GM18502 (cell line): ENCODE results near the gene PTPRR.

Experiments used
- ATAC-seq: cut with Tn5 transposase; IDR thresholded peaks from one replicate; pipeline ENCODE4 v1.9.1; 2021; ENCODE audit warnings: mild to moderate bottlenecking; ENCODE audit not compliant: unreplicated experiment, poor library complexity

The PTPRR gene, protein sequence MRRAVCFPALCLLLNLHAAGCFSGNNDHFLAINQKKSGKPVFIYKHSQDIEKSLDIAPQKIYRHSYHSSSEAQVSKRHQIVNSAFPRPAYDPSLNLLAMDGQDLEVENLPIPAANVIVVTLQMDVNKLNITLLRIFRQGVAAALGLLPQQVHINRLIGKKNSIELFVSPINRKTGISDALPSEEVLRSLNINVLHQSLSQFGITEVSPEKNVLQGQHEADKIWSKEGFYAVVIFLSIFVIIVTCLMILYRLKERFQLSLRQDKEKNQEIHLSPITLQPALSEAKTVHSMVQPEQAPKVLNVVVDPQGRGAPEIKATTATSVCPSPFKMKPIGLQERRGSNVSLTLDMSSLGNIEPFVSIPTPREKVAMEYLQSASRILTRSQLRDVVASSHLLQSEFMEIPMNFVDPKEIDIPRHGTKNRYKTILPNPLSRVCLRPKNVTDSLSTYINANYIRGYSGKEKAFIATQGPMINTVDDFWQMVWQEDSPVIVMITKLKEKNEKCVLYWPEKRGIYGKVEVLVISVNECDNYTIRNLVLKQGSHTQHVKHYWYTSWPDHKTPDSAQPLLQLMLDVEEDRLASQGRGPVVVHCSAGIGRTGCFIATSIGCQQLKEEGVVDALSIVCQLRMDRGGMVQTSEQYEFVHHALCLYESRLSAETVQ

DNA sequence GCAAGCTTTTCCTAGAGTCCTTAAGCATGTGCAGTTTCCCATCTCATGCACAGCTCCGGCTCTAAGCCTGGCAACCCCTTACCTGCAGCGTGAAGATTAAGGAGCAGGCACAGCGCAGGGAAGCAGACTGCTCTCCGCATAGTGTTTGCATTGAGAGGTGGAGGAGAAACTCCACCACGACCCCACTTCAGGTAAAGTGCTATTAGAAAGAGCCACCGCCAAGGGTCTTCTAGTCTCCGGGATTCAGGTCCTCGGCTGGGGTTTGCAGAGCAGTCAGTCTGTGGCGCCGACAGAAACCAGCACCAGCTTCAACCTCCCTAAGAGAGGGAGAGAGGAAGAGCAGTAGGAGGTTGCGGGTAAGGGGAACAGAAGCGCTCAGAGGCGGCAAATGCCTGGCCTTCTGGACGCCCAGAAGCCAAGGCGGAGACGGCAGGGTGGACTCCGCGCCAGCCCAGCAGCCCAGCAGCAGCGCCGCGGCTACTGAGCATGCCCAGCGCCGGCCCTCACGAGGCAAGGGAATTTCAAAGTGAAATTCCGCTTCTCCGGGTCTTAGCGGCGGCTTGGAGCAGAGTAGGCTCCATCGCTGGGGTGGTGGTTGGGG is at the start of gene PTPRR:
Gene PTPRR, minus strand, starts transcription at position 488 of the 601 bp plus-strand sequence. Its CDS starts 348 bp downstream, at position 140.
- no peak for ATAC-seq

DNA sequence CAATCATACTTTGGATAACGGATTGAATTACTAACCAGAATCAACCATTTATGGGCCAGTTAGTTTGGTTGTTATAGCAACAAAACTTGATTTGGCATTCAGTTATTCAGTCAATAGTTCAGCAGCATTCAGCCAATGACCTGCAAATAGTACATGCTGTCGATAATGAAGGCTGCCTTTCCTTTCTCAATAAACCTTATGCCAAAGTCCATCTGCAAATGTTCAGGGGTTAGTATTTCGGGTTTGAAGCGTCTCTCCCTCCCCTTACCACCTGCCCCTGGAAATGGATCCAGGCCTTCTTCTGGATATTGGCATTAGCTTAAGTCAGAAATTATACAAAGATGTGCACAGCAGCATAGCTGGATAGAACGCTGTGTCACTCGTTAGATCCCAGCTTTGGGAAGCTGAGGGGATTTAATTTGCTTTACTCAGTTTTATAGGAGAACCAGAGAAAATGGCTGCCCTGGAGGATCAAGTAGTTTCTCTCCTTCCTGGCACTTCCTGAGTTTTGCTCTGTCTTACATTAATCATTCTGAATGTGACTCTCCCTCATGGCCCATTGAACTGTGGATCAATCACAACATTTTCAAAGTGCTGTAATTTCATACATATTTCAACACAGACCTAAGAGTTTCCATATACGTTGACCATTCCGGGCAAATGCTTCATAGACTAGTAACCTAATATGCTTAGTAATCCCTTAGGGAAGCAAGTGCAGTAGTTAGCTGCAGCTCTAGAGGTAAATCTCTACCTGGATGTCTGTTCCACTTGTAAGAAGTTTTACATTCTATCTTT is 46.7 kb upstream of the PTPRR start:
- ATAC-seq, result no peak

DNA sequence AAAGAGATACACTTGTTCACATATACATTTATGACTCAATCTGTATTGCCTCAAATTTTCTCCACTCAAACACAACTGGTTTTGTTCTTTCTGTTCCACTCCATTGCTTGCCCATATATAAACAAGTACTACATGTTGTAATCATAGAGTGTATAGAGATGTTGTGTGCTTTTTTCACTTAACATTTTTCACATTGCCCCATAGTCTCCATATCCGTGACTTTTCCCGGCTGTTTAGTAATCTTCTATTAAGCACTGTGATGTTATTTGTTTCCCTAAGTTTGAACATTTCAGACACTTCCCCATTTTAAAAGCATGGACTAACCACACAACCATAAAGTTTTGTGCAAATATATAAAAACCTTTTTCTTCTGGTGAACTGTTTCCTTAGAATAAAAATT is 45.5 kb upstream of the PTPRR start:
- no peak for ATAC-seq

DNA sequence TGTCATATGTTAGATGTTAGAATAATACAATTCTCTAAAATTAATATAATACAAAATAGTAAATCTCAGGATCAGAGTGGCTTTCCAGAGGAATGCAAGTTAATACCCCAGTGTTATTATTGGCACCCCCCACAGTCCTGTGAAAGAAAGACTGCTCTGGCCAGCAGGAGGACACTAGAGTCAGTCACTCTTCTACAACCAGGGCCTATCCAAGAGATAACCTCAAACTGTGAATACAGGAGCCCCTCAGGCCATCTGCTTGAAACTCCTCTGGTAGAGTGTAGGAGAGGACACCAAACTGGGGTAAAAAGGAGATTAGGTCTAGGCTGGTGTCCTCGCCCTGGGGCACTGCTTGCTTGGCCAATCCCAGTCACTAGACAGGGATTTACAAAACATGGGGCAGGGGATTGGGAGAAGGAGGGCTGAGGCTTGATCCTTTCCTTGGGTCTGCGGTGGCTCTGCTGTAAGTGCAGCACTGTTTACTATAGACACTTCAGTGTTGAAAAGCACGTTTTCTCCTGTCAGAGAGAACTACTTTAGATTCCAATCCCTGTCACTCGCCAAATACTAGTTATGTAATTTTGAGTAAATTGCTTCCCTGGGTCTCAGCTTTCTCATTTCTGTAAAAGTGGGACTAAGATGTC is 44.5 kb upstream of the PTPRR start:
- ATAC-seq, result no peak

DNA sequence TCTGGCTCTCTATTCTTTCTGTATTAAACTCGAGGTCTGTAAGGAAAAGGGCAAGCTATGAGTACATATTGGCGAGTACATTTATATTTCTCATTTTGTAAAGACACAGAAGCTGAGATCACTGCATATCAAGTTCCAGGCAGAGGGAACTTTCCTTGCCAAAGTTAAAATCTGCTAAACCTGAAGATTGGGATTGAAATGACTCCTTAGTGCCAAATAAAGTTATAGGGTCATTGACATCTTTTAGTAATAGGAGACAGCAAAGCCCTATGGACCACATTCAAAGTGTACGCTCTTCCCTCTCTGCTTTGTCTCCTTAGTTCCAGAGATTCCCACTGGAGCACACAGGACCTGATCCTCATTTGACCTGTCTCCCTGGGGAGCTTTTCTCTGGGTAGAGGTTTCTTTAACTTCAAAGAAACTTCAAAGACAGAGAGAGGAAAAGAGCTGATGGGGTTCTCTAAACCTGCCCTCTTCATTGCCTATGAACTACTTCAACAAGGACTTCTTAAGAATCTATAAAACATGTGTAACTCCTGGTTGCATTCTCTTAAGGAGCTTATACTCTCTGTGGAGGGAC is 42.6 kb upstream of the PTPRR start:
- no peak for ATAC-seq

DNA sequence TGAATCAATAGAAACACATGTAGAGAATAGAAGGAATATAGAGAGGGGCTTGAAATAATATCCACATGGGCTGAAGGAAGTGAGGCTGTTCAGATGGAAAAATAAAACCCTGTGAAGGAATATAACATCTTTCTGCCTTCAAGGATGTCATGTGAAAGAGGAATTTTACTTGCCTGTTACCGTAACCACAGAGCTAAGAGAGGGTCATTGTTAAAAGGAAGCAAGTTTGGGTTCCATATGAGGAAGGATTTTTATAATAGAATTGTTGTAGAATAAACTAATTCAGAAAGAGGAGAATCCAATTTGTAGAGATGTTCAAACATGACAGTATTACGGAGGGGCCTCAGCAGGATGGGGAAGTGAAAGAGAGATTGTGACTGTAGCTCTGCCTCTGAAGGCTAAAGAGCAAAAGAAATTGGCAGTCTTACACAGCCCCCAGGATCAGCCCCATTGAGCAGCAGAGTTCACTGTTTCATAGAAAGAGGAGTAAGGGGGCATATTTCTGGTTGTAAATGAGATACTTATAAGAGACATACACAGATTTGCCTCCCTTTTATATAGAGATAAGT is 41.8 kb upstream of the PTPRR start:
- peak; percentile 79 for ATAC-seq

DNA sequence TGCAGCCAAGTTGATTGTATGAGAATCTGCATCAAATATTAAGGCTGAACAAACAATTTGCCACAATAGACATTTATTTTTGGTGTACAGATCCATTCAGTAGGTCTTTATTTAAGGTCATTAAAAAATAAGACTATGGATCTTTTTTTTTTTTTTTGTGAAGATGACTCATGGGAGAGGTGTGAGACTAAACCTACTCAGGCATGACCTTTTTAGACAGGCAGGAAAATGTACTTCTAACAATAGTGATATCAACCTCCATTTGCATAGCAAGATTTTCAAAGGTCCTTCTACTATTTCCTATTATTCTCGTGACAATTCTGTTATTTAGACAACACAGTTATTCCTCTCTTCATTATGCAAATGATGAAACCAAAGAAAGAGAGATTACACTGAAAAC is 39.9 kb upstream of the PTPRR start:
- no peak for ATAC-seq

DNA sequence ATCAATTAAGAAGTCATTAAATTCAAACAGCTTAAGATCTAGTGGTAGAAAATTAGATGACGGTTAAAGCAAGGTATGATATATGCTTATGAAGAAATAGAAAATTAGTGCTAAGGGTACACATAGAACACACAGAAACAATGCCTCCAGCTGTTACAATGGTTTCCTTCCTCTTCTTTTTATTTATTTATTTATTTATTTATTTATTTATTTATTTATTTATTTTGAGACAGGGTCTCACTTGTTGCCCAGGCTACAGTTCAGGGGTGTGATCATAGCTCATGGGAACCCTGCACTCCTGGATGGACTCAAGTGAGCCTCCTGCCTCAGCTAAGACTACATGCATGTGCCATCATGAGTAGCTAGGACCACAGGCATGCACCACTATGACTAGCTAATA is 34.9 kb upstream of the PTPRR start:
- ATAC-seq, result no peak

DNA sequence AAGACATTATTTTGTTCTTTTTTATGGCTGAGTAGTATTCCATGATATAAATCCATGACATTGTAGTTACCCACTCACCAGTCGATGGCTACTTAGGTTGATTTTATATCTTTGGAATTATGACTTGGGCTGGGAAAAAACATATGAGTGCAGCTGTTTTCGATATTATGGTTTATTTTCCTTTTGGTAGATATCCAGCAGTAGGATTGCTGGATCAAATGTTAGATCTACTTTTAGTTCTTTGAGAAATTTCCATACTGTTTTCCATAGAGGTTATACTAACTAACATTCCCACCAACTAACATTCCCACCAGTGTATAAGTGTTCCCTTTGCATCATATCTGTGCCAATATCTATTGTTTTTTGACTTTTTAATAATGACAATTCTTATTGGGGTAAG is 29.9 kb upstream of the PTPRR start:
- ATAC-seq, result no peak

DNA sequence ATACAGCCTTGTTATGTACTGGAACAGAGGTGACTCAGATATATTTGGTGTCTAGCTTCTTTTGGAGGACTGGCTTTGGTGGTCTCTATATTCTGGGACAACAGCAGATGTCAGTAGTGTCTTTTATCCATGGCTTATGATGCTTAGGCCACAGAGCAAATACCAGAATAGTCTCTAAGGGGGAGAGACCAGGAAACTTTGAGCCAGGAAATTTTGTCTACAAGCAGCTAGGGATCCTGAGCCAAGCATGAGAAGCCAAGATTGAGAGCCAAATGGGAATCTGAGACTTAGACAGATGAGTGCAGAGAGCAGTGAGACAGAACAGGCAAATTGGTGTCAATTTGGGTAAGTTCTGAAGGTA is 28.4 kb upstream of the PTPRR start:
- no peak for ATAC-seq

DNA sequence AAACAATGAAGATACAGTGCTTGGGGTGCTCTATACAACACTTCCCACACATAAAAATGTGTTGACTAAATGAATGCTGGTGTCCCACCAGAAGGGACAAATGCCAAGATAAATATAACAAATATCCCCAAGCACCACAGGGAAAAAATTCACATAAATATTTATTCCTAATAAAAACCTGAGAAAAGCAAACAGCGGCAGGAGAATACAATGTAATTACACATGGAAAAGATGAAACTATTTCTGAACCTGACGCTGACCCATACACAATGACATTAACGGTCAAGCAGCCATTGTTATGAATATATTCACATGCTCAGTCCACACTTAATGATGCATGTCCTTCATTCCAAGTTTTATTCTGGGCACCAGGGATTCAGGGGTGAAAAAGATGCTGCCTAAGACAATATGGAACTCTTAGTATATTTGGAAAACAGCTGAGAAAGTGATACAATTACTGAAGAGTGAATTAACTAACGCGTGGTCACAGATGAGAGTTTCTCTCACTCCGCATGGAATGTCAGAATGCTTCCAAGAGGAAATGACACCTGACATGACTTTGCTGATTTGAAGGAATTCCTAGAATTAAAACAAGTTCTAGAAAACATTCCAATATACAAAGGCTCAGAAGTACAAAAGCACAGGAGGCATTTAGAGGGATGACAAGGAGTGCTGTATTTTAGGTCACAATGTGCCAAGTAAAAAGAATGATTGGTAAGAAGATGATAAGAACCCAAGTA is 27.9 kb upstream of the PTPRR start:
- ATAC-seq, result no peak

DNA sequence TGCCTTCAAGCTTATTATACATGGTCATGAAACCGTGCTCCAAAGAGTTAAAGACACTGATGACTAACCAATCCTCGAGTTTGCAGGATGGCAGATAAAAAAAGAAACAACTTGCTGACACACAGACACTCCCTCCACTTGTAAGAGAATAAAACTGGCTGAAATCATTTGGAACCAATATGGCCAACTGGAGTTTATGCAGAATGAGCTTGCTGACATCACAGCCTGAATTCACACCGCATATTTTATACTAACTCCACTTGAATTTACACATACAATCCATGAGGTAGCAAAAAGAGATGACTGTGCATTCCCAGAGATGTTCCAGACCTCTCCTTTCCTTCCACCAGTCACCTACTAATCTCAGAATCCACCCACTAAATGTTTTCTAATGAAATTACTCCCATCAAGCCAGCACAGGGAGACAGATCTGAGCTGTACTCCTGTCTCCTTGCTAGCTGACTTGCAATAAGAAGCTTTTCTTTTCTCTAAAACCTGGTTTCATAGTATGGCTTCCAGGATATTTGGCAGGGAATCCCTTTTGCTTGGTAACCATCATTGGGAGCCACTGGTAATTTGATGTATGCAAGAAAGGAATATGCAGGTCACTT is 15.8 kb upstream of the PTPRR start:
- no peak for ATAC-seq

DNA sequence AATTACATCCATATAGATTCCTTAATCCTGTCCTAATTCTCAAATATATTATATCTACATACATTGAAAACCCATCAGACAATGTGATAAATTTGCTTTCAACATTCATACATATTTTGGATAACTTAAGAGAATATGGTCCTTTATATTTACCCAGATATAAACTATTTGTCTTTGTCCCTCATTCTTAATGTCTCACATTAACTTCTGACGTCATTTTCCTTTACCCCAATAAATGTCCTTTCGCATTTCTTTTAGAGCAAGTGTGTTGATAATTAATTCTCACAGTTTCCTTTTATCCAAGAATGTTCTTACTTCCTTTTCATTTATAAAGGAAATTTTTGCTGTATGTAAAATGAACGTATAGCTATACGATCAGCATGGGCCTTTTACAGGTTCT is 12.6 kb upstream of the PTPRR start:
- ATAC-seq, result no peak

DNA sequence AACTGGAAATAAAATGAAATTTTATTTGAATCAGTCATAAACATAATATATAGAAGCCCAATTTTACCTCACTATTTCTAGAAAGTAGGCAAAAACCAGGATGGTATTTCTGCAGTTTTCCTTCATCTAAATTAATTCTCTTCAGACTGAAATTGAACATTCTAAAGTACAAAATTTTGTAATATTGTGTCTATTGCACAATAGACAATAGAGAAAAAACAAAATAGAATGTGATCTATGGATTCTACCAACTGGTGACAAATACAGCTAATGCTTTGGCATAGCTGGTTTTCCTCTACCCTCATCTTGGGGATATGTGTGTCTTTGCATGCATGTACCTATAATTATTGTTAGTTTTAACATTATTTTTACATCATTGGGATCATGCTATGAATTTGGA is 8.5 kb upstream of the PTPRR start:
- ATAC-seq, result no peak

DNA sequence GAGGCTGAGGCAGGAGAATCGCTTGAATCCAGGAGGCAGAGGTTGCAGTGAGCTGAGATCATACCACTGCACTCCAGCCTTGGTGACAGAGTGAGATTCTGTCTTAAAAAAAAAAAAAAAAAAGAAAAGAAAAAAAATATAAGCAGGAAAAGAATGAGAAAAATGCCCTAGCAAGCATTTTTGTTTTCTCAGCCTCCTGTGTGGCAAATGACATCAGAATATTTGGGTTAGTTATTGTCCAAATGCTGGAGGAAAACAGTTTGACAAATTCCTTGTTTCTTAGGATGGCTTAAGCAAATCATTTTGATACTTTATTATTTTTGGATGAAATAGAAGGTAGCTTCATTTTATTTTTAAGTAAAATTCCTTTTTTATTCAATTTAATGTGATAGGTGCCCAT is 7.5 kb upstream of the PTPRR start:
- ATAC-seq, result no peak

DNA sequence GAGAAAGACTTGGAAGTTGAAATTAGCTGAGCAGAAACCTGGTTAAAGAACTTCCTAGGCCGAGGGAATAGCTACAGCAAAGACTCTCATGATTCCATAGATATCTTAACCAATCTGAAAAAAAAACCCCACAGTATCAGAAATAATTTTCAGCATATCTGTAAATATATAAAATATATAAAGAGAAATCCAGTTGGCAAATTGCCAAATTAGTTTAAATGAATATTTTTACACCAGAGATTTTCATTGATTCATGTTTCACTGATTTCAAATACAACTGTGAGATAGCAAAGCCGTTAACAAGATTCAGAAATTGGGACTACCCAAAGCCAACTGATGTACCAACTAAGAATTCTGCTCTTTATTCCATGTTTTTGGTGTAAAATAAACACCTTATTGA is 6.8 kb upstream of the PTPRR start:
- ATAC-seq, result no peak

DNA sequence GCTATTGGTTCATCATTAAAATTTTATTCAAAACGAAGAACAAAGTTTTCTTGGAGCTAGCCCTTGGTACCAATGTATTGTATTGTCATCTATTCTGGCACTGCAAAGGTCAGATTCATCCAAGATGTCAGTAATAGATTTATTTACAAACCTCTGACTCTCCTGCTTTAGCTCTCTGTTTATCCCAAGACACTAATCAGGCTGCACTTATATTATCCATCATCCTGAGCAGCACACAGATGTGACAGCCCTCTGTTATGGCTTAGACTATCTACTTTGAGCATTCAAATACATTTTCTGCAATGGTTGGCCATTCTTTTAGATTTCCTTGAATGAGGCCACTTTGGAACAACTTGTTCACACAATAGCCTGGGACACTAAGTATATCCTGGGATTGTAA is 5.0 kb upstream of the PTPRR start:
- ATAC-seq, result no peak

DNA sequence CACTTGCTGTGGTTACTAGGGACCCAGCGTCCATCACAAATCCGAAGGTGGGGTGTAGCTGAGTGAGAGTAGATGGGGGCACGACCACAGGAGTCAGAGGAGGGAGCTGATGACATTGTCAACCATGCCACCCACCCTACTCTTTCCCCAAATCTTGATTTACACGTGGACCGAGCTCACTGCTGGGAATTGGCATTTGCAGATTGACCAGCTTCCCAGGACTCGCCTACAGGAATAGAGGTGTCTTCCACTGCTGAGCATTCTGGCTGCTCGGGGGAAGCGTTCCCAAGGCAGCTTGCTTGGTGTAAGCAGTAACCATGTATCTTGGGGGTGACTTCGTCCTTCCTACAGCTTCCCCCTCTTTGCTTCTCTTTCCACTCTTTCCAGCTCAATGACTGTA is 353 bp upstream of the PTPRR start:
- no peak for ATAC-seq

DNA sequence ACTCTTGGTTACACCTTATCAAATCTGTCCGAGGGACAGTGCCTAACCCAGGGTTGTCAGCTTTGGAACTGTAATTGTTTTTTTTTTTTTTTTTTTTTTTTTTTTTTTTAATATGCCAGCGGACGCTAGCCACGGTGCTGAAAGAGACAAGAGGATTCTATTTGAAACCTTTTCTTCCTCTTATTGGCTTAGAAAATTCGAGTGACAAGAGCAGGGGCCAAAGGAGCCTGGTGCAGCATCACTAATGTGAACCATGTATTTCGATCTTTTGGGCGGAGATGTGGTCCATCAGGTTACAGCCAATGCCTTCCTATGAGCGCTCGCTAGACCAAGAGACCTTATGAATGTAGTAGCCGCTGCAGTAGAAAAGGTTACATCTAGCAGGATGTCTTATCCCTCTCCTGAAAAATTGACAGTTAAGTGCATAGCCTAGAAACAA is 922 bp downstream of the PTPRR start:
- no peak for ATAC-seq
